Liver (tissue), 3 donors: ENCODE data around the gene EMC1.

Experiments
- CTCF ChIP-seq: fragments of 150-350 bp; IDR thresholded peaks from 2 replicates; pipeline ENCODE4 v1.5.1; 2017; ENCODE audit warnings: improper control_type of control experiment, low read depth, low read length; ENCODE audit not compliant: missing input control
- EGR1 ChIP-seq, 2 donors: IDR thresholded peaks; 2 replicates each; pipeline ENCODE4 v1.6.1; 2016 to 2018; ENCODE audit warnings: antibody characterized with exemption in 2 of 2, low read depth in 2 of 2
- GABPA ChIP-seq, 2 donors: IDR thresholded peaks in 1 of 2; conservative IDR thresholded peaks in 1 of 2; 2 replicates each; pipeline ENCODE4 v1.6.1; 2016; ENCODE audit warnings: antibody characterized with exemption in 2 of 2, mild to moderate bottlenecking in 1 of 2, moderate library complexity in 1 of 2
- JUND ChIP-seq, 2 donors: IDR thresholded peaks; 2 replicates each; pipeline ENCODE4 v1.6.1; 2016; ENCODE audit warnings: antibody characterized with exemption in 2 of 2
- MAX ChIP-seq: IDR thresholded peaks from 2 replicates; pipeline ENCODE4 v1.6.1; 2016; ENCODE audit warnings: antibody characterized with exemption
- RAD21 ChIP-seq, 2 donors: IDR thresholded peaks; 2 replicates each; pipeline ENCODE4 v1.6.1; 2016; ENCODE audit warnings: antibody characterized with exemption in 2 of 2, mild to moderate bottlenecking in 2 of 2
- REST ChIP-seq: IDR thresholded peaks from 2 replicates; pipeline ENCODE4 v1.6.1; 2016; ENCODE audit warnings: antibody characterized with exemption, mild to moderate bottlenecking
- RXRA ChIP-seq, 2 donors: IDR thresholded peaks; 2 replicates each; pipeline ENCODE4 v1.6.1; 2017 to 2018; ENCODE audit warnings: antibody characterized with exemption in 2 of 2, mild to moderate bottlenecking in 1 of 2
- SP1 ChIP-seq: IDR thresholded peaks from 2 replicates; pipeline ENCODE4 v1.6.1; 2018; ENCODE audit warnings: antibody characterized with exemption, mild to moderate bottlenecking
- YY1 ChIP-seq: IDR thresholded peaks from 2 replicates; pipeline ENCODE4 v1.6.1; 2016; ENCODE audit warnings: antibody characterized with exemption, mild to moderate bottlenecking
- ZBTB33 ChIP-seq: IDR thresholded peaks from 2 replicates; pipeline ENCODE4 v1.6.1; 2016; ENCODE audit warnings: antibody characterized with exemption
- donor health status: healthy.
- donor health status: healthy.

- no peak for TF ChIP-seq RXRA (IDR thresholded peaks at IDR 0.05)
- no peak for TF ChIP-seq JUND (IDR thresholded peaks at IDR 0.05)
- no peak for TF ChIP-seq CTCF
- no peak for TF ChIP-seq RAD21 (IDR thresholded peaks at IDR 0.05)
- no peak for TF ChIP-seq REST
- no peak for TF ChIP-seq MAX
- no peak for TF ChIP-seq SP1
- TF ChIP-seq ZBTB33: no peak
- TF ChIP-seq YY1: no peak
- TF ChIP-seq EGR1 (IDR thresholded peaks at IDR 0.05; ENCODE audit: low read depth in 2 of 2): no peak
- TF ChIP-seq GABPA (IDR thresholded peaks at IDR 0.05 in 1 of 2, conservative IDR thresholded peaks at IDR 0.05 in 1 of 2): no peak
These were observed 44.4 kb downstream of the EMC1 start for GRCh38 chr1:19206947-19207346.
